ENCODE data around the gene SLC9A7.

SLC9A7 gene

DNA sequence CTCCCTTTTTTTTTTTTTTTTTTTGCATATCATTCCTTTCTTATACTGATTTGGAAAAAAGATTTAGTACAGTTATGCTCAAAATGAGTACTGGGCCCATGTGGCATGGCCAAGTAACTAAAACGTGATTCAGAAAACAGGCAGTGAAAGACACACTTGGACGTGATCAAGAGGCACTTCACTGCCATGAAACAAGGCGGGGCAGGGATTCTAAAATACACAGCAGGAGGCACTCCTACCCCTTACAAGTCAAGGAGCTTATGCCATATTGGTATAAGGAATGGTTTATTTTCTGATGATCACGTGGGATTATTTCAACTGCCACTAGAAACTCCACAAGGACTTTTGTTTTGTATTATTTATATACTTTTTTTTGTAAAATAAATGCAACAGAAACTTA lies 113.3 kb downstream of the SLC9A7 start:
- no peak for DNase-seq

DNA sequence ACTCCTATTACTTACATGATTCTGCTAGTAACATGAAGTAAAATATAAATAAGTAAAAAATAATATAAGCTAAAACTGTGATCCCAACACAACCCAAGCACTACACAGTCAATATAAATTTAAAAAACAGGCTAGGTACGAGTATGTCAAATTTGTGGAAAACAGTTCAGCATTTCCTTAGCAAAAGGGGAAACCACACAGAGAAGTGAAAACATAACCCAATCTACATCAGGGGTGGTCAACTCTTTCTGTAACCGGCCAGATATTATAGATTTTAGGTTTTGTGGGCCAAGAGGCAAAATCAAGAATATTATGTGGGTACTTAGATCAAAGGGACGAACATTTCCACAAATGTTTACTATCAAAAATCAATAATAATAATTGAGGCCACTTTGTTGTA lies 115.3 kb downstream of the SLC9A7 start:
- no peak for DNase-seq

DNA sequence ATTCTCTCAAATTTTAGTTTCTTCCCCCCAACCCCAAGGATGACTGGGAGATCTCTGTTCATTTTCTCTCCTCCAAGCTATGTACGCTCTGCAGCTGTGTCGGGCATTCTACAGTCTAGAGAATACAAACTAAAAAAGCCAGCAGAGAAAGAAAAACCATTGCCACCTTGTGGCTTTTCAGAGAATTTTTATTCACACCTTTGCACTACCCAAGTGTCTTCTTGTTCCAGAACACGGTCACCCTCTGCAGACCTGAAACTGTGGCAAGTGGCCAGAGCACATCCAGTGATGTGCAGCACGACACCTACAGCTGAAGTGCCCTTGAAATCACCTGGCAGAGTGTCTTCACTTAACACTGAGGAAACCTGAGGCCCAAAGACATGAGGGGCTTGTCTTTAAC lies 116.8 kb downstream of the SLC9A7 start:
- DNase-seq, result peak; percentile 9

DNA sequence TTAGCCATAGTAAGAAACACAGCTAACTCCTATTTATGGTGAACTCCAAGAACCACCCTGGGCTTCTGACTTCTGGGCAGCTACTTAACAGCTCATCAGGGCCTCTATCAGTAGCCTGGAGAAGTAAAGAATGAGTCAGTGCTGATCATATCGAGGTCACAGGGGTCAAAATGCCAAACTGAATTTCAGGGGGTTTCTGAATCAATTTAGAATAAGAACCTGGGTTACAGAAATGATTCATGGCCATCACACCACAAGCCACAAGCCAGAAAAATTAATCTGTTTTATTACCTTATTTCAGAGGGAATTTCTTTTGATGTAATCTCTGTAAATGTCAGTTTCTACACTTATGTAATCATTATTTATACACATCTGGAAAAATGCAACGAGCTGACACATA lies 121.0 kb downstream of the SLC9A7 start:
- DNase-seq, result no peak

DNA sequence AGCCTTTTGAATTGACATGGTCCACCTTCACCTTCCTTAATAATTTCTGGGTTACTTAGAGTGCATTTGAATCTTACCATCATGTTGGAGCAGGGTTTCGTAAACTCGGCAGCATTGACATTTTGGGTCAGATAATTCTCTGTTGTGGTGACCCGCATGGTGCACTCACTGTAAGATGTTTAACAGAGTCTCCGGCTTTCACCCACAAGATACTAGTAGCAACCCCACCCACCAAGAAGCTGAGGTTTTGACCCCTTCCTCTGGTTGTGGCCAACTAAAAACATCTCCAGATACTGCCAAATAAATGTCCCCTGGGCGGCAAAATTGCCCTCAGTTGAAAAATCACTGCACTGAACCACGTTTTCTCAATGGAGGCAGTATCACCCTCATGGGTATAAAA lies 122.7 kb downstream of the SLC9A7 start:
- DNase-seq, result no peak

DNA sequence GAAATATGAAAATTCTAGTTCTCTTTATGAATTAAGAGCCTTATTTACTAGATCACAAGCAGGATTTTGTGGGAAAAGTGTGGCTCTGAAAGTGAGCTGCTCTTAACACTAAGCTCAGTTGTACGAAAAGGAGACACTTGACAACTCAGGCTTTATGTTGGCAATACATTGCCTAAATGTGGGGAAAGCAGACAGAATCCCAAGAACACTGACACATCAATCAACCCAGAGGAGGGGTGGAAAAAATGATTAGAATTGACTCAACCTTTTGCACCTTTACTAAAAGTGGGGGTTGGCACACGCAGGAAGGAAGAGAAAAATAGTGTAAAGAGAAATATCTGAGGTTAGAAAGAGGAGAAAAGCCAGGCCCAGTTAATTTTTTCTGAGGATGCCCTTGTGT lies 123.7 kb downstream of the SLC9A7 start:
- DNase-seq, result no peak

DNA sequence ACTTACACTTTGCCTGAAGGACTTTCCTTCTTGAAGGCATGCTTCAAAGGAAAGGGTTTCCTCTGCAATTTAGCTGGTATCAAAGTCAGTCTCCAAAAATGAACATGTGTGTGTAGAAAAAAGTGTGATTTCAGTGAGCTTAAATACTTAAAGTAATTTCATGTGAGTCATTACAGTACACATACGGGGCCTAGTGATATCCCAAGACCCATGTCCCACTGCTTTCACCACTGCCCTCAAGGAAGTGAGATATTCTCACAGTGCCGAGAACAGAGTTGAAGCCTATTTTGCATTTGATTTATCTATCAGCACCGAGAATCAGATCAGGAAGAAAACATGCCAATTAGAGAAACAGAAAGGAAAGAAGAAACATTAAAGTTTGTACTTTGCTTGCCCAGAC lies 124.3 kb downstream of the SLC9A7 start:
- no peak for DNase-seq

DNA sequence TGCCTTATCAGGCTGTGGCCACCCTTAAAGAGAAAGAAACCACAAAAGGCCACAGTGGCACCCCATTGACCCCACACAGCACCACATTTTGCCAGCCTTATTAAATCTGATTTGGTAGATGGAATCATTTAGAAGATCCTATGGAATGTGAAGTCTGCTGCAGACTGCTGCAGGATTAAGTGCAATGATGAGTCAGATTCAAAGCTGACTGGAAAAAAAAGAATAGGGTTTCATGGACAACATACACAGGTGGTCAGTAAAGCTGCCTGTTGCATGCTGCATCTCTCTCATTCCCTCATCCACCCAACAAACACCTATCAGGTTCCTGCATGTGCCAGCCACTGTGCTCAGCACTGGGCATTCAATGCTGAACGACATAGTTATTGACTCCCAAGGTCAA lies 128.8 kb downstream of the SLC9A7 start:
- DNase-seq, result no peak

DNA sequence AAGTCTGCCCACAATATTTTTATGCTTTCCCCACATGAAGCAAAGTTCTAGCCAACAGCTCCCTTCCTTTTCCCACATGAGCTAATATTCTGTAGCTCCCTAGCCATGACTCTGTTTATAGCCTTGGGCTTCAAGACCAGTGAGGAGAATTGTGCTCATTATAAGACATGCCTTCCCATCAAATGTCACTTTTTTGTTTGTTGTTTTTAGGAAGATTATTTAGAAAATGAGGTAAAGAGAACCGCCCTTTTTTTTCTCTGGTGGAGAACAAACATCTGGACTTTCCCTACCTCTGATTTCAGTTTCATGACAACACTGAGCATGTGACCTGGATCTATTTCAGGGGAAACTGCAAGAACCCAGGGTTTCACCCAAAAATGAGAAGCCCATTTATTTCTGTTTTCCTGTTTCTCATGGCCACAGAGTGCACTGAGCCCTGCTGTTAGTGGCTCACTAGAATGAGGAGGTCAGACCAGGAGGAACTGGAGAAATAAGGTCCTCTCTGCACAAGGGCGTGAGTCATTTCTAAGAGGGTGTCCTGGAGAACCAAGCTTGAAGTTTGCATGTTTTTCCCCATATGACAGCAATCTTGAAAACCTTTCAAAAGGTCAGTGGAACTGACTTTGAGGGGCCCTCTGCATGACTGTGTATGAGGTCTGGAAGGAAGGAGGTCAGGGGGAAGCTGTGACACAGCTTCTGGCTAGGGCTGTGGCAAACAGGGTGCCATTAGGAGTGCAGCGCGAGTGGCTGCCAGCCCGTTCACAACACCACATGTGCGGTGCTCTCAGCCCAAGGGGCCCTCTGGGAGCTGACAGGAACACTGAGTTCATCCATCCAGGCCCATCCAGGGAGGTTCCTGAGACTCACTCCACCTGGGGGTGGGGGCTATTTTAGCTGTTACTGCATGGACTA lies 130.2 kb downstream of the SLC9A7 start:
- DNase-seq, result peak; percentile 1

DNA sequence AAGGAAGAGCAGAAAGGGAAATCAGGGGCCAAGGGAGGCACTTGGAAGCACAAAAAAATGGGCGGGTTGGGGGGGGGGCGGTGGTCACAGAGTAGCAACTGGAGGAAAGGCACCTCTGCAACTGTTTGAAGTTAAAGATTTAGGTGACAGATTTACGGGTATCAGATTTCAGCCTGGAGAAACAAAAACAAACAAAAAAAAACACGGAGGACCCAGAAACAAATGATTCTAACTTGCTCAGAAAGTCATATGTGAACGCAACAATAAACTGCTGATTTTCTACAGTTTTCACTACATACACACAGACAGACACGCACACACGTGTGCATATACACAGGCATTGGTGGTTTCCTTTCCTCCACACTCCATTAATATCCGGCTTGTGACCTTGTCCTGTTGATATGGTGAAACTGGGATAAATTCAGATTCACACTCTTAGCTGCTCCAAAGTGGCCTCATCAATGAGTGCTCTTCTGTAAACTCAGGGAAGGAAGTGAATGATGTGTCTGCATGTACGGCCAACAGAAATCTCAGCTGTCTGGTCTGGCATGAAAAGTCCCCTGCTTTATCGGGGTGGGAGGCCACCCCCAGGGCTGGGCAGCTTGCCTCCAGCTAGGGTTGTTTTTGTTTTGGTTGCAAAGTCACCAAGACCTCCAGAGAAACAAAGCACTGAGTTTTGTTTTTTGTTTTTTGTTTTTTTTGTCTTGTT lies 131.1 kb downstream of the SLC9A7 start:
- no peak for DNase-seq

DNA sequence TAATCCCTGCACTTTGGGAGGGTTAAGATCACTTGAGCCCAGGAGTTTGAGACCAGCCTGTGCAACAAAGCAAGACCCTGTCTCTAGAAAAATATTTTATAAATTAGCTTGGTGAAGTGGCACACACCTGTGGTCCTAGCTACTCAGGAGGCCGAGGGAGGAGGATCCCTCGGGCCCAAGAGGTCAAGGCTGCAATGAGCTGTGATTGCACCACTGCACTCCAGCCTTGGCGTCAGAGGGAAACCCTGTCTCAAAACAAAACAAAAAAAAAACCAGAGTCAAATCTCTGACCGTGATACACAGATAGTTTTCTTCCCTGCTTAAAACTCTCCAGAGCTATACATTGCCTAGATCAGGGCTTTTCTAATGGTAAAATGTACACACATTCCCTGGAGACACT lies 131.9 kb downstream of the SLC9A7 start:
- DNase-seq, result no peak

DNA sequence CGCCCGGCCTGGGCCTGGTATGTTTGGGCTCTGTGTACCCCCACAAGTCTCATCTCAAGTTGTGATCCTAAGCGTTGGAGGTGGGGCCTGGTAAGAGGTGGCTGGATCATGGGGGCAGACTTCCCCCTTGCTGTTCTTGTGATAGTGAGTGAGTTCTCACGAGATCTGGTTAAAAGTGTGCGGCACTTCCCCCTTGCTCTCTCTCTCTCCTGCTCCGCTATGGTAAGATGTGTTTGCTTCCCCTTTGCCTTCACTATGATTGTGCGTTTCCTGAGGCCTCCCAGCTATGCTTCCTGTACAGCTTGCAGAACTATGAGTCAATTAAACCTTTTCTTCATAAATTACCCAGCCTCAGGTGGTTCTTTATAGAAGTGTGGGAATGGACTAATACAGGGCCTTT lies 132.4 kb downstream of the SLC9A7 start:
- peak; percentile 10 for DNase-seq

DNA sequence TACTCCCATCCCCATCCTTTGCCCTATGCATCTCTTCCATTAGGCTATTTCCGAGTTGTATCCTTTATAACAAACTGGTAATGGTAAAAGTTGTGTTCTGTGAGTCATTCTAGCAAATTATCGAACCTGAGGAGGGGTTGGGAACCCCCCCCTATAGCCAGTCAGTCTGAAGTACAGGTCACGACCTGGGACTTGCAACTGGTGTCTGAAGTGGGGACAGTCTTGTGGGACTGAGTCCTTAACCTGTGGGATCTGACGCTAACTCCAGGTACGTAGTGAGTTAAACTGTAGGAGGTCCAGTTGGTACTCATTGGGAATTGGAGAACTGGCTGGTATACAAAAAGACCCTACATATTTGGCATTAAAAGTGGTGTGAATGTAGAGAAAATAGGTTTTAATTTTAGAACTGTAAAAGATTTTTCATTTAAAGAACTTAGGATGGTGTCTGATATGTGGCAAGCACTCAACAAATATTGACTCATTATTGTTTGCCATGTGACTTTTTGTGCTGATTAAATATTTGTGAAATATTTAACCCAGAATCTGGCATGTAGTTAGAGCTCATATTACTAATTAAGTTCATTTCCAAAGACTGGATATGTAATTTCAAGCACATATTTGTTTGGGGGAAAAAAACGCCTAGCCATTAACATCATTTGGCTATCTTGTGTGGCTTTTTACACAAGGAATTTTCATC lies 134.7 kb downstream of the SLC9A7 start:
- DNase-seq, result no peak

DNA sequence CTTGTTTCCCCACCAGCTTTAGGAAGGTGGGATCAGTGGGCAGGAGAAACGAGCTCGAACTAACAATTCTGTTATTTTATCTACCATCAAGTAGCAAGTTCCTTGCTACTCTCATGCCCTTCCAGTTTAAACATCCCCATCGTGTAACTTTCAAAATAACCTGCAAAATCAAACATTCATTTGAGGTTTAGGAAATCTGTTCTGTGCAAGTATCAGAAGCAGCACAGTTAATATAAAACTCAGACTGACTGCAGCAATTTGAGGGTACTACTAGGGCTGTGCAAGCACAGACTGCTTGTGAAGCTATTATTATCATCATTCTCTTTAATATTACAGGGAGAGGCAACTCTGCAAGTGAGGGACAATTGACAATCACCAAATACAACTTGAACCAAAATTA lies 137.3 kb downstream of the SLC9A7 start:
- no peak for DNase-seq

DNA sequence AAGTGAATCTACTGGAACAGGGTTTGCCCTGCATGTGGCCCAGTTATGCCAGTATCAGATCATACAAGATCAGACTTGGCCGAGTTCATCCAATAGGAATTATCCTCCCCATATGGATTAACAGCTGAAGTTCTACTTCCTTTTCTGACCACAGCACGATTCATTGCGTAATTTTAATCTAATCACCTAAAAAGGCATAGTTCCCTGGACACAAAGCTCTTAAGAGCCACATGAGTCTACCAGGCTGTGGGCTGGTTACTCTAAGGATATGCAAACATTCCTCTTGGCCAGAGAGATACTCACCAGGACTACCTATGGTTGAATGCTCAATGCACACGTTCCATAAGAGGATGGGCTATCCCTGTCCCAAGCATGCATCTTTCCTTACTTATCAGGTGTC lies 138.4 kb downstream of the SLC9A7 start:
- DNase-seq, result no peak

DNA sequence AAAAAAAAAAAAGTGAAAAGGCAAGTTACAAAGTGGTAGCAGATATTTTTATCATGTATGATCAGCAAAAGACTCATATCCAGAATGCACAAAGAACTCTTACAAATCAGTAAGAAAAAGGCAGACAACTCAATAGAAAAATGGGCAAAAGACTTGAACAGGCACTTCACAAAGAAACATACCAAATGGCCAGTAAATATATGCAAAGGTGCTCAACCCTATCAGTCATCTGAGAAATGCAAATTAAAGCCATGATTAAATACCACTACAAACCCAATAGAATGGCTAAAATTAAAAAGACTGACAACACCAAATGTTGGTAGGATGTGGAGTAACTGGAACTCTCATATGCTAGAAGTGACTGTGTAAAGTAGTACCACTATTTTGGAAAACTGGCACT lies 140.0 kb downstream of the SLC9A7 start:
- DNase-seq, result no peak

DNA sequence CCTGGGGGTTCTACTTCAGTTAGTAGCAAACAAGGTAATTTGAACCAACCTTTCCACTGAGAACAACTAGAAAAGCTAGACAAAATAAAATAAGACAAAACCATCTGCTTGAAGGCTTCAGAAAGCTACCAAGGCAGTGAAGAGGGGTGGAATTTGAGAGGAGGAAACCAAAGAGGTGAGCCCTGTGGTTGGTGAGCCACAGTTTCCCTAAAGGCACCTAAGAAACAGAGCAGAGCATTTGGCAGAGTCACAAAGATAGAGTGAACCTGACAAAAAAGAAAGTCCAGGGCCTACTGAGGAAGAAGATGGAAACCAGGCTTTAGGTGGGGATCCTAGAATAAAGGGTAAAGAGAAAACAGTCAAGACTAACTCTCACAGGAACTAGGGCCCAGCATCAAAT lies 141.0 kb downstream of the SLC9A7 start:
- no peak for DNase-seq

DNA sequence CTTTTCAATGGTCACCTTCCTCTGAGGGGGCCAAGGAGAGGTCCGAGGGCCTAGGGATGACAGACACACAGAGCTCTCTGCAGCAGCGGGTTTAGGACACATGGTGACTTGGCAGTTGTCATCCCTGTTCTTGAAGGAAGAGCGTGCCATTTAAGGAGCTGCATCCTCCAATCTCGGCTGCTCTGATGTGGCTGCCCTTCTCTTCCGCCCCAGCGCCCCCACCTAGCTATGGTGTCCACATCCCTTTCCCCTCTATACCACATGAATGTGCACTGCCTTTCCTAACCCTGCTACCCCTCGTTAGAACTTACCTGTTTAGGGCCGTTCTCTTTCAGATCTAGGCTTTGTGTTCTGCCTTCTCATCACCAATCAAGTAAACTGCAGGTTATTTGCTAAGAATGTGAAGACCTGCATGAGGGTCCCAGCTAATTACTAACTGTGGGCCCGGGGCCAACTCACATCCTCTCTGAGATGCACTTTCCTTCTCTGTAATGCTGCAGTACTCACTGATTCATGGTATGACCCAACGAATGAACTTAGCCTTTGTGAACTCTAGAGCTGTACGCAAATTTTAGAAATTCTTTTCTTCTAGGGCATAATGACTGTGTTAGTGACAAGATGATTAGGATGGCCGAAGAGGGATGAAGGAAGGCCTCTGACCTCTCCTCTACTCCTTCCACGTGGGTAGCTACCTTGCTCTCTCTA lies 147.1 kb downstream of the SLC9A7 start:
- no peak for DNase-seq

DNA sequence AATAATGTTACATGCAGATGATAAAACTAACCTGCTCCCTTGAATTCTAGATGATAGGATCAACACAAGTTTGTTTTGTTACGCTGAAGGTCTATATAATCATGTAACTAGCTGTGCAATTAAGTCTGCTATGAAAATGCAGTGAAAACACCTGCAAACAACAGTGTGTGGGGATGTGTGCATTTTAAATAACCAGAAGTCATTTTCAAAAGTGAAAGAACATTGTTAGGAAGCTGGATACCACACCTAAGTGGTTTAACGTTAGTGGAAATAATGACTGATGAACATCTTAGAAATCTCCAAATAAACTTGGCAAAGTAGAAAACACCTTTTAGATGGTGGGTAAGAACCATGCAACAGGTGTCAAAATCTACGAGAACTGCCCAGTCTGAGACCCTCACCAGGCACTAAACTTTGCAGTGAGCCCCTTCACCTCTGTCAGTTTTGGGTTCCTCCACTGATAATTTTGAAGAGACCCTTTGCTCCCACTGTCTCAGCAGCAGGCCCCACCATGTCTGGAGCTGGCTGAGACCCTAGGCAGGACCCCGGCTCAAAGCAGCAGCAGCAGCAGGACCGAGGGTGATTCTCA lies 148.8 kb downstream of the SLC9A7 start:
- no peak for DNase-seq

DNA sequence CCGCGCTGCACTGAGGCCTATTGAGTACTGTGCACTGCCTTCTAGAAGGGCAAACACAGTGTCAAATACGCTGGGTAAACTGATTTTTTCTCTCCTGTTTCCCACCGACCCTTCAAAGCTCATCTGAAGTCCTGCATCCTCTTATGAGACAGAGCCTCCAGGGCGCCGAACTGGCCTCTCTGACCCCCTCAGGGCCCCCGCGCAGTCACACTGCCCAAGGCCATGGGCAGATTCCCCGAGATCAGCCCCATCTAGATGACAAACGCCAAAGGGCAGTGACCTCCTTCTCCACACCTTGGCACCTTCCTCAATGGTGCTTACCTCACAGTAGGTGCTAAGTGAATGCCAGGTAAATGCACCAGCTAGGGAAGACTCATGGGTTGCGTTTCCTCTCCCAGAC lies 151.0 kb downstream of the SLC9A7 start:
- no peak for DNase-seq

DNA sequence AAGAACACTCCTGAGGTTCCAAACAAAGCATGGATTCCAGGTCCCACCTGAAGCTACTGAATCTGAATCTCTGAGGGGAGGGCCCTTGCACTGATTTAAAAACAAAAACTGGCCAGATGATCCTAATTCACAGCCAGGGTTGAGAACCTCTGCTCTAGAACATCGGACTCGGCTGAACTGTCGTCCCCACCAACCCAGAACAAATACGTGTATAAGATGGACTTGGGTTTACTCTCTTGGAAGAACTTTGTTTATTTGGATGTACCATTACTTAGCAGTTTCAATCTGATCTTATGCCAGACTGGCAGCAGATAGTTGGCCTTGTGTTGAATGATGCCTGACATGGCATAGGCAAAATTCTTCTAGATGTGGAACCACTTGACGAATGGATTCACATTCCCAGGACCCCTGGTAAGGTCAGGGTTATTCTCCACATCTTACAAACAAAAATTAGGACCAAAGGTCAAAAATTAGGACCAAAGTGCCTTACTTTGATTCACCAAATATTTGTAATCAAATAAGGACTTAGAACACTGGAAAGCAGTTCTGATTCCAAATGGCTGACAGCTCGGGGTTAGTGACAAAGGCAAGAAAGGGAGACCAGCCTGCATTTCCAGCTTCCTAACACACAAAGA lies 156.3 kb downstream of the SLC9A7 start:
- no peak for DNase-seq

DNA sequence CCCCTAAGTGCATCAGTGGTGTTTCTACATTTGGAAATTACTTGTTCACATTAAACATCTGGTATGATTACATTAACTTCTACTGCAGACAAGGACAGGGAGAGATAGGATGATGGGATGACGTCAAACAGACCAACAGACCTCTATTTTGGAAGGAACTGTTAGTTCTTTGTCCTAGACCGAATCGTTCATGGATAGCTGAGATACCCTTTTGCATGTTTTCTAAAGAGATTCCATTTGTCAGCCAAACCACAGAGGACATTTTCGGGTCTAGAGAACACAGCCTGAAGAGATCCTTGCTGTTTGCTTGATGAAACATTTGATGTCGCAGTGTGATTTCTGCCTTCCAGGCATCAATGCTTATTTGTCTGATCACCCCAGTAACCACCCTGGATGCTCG lies 157.6 kb downstream of the SLC9A7 start:
- no peak for DNase-seq
